Hepatocyte (in vitro differentiated cells): ENCODE results near the gene TMEM165.

ENCODE experiments used
- EZH2 ChIP-seq: fragments of 200-600 bp; sonication (generic); IDR thresholded peaks from 2 replicates; pipeline ENCODE4 v1.6.1; 2016; ENCODE audit warnings: antibody characterized with exemption, mild to moderate bottlenecking, borderline replicate concordance
- TF ChIP-seq, protein P1 (sequence below): fragments of 200-600 bp; sonication (generic); IDR thresholded peaks from 2 replicates; pipeline ENCODE4 v1.5.1; 2016; ENCODE audit warnings: antibody characterized with exemption, mild to moderate bottlenecking; ENCODE audit not compliant: poor library complexity

DNA sequence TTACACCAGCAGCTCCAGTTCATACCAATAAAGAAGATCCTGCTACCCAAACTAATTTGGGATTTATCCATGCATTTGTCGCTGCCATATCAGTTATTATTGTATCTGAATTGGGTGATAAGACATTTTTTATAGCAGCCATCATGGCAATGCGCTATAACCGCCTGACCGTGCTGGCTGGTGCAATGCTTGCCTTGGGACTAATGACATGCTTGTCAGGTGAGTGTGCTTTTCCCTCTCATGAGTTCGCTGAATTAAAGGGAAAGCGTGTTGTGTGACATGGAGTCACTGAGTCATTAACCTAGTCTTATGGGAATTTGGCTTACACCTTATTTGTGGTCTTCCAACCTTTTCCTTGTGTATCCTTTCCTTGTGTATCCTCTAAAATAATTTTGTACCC, 15.9 kb downstream of the TMEM165 start:
- TF ChIP-seq, protein P1, sequence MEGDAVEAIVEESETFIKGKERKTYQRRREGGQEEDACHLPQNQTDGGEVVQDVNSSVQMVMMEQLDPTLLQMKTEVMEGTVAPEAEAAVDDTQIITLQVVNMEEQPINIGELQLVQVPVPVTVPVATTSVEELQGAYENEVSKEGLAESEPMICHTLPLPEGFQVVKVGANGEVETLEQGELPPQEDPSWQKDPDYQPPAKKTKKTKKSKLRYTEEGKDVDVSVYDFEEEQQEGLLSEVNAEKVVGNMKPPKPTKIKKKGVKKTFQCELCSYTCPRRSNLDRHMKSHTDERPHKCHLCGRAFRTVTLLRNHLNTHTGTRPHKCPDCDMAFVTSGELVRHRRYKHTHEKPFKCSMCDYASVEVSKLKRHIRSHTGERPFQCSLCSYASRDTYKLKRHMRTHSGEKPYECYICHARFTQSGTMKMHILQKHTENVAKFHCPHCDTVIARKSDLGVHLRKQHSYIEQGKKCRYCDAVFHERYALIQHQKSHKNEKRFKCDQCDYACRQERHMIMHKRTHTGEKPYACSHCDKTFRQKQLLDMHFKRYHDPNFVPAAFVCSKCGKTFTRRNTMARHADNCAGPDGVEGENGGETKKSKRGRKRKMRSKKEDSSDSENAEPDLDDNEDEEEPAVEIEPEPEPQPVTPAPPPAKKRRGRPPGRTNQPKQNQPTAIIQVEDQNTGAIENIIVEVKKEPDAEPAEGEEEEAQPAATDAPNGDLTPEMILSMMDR: no peak
- TF ChIP-seq EZH2: no peak
